HCT116 (cell line): ENCODE measurements around the gene ADI1. TPM values are rescaled to one million over a fixed set of nuclear protein-coding genes. Genes with fewer than 3 reads are reported as not detected.

ENCODE experiments used
- ATAC-seq: fragments of 200-7000 bp; cut with Tn5 transposase; 2 replicates; pipeline ENCODE4 v1.9.1; 2020; ENCODE audit warnings: mild to moderate bottlenecking, moderate library complexity
- BruUV-seq: library from RNA; stranded (reverse); fragments of 400-500 nt; replicated peaks from 2 replicates; lab custom pipeline; 2021; lab: Mats Ljungman, UMichigan
- CTCF ChIA-PET: fragments of 300-600 bp; sonication (Branson Sonifier 250); formaldehyde crosslinking; loops from one replicate; lab custom pipeline; 2021; ENCODE audit warnings: antibody characterized with exemption; lab: Charles Lee
- POLR2A ChIA-PET: fragments of 300-600, 350-600 bp; sonication (Branson Sonifier 250); formaldehyde crosslinking; loops from one replicate; lab custom pipeline; 2021; ENCODE audit warnings: antibody characterized with exemption; lab: Charles Lee
- RAD21 ChIA-PET, 2 experiments: fragments of 300-600 bp; sonication (Branson Sonifier 250); formaldehyde crosslinking; loops; one replicate each; lab custom pipeline; 2023; ENCODE audit warnings: low total read pairs in 2 of 2; ENCODE audit not compliant: uncharacterized antibody in 2 of 2, unreplicated experiment in 2 of 2, low non-redundant PET in 1 of 2; lab: Charles Lee
- DNase-seq: peaks from one replicate; pipeline ENCODE4 v3.0.0-alpha.2; 2010; ENCODE audit warnings: low read depth, low spot score
- H2AFZ ChIP-seq: fragments of 200-600 bp; shearing (Covaris generic), sonication (generic); 2 replicates; pipeline ENCODE4 v1.6.1; 2017; ENCODE audit warnings: low read depth, mixed run types, mixed read lengths, antibody characterized with exemption, low read length; ENCODE audit not compliant: poor library complexity, severe bottlenecking
- H3K27ac ChIP-seq: 2 replicates; pipeline ENCODE4 v1.5.1; 2012; ENCODE audit warnings: low read depth, low read length
- H3K27me3 ChIP-seq: fragments of 200-600 bp; sonication (generic); 2 replicates; pipeline ENCODE4 v1.6.1; 2016; ENCODE audit warnings: mixed run types, low read length, mixed read lengths; ENCODE audit not compliant: insufficient read depth
- H3K36me3 ChIP-seq, 2 experiments: fragments of 200-500 bp in 1 of 2; fragments of 200-600 bp in 1 of 2; sonication (Bioruptor generic) in 1 of 2; sonication (generic) in 1 of 2; 2 replicates each; pipeline versions ENCODE4 v1.5.1 to v1.6.1; 2014 to 2016; ENCODE audit warnings: low read length in 2 of 2, inconsistent platforms in 1 of 2, mixed read lengths in 1 of 2, mixed run types in 1 of 2; ENCODE audit not compliant: insufficient read depth in 2 of 2, control insufficient read depth in 1 of 2
- H3K4me1 ChIP-seq, 2 experiments: fragments of 200-600 bp in 1 of 2; sonication (generic) in 1 of 2; 2 replicates each; pipeline versions ENCODE4 v1.5.1 to v1.6.1; 2012 to 2017; ENCODE audit warnings: low read length in 2 of 2, inconsistent platforms in 1 of 2, mild to moderate bottlenecking in 1 of 2, mixed read lengths in 1 of 2, mixed run types in 1 of 2, moderate library complexity in 1 of 2; ENCODE audit not compliant: insufficient read depth in 2 of 2, control insufficient read depth in 1 of 2
- H3K4me2 ChIP-seq: fragments of 200-600 bp; sonication (generic); 2 replicates; pipeline ENCODE4 v1.6.1; 2017; ENCODE audit warnings: mixed run types, low read length, mixed read lengths
- H3K4me3 ChIP-seq, 2 experiments: fragments of 200-600 bp in 1 of 2; sonication (generic) in 1 of 2; replicated peaks in 1 of 2; 2 replicates each; pipeline ENCODE4 v1.5.1; 2011 to 2016; ENCODE audit warnings: low read length in 2 of 2, control low read depth in 1 of 2, low read depth in 1 of 2, mild to moderate bottlenecking in 1 of 2, mixed read lengths in 1 of 2, mixed run types in 1 of 2
- H3K79me2 ChIP-seq: fragments of 200-600 bp; sonication (generic); 2 replicates; pipeline ENCODE4 v1.6.1; 2017; ENCODE audit warnings: mild to moderate bottlenecking, mixed run types, low read length, moderate library complexity, mixed read lengths; ENCODE audit not compliant: insufficient read depth
- H3K9ac ChIP-seq: fragments of 200-600 bp; sonication (generic); 2 replicates; pipeline ENCODE4 v1.6.1; 2016; ENCODE audit warnings: low read length, mixed read lengths
- H3K9me2 ChIP-seq: fragments of 200-600 bp; sonication (generic), shearing (Covaris generic); 2 replicates; pipeline ENCODE4 v1.6.1; 2017; ENCODE audit warnings: mixed run types, mild to moderate bottlenecking, moderate library complexity; ENCODE audit not compliant: insufficient read depth
- H3K9me3 ChIP-seq, 2 experiments: fragments of 200-500 bp in 1 of 2; fragments of 200-600 bp in 1 of 2; sonication (Bioruptor generic) in 1 of 2; sonication (generic) in 1 of 2; 2 replicates each; pipeline ENCODE4 v1.6.1; 2014 to 2017; ENCODE audit warnings: low read length in 2 of 2, mixed read lengths in 2 of 2, inconsistent platforms in 1 of 2, low read depth in 1 of 2, mild to moderate bottlenecking in 1 of 2, mixed run types in 1 of 2, moderate library complexity in 1 of 2; ENCODE audit not compliant: control insufficient read depth in 1 of 2, insufficient read depth in 1 of 2
- H4K20me1 ChIP-seq: fragments of 200-600 bp; sonication (generic), shearing (Covaris generic); 2 replicates; pipeline ENCODE4 v1.6.1; 2017; ENCODE audit warnings: mixed run types, mild to moderate bottlenecking, moderate library complexity; ENCODE audit not compliant: insufficient read depth
- ELF1 ChIP-seq: IDR thresholded peaks from 2 replicates; pipeline ENCODE4 v1.6.1; 2012; ENCODE audit warnings: low read depth, borderline replicate concordance
- EZH2phosphoT487 ChIP-seq: fragments of 200-600 bp; IDR thresholded peaks from 2 replicates; pipeline ENCODE4 v1.6.1; 2018; ENCODE audit warnings: antibody characterized with exemption, borderline replicate concordance
- JUND ChIP-seq: IDR thresholded peaks from 2 replicates; pipeline ENCODE4 v1.6.1; 2012
- POLR2A ChIP-seq: IDR thresholded peaks from 2 replicates; pipeline ENCODE4 v1.7.0; 2011; ENCODE audit warnings: borderline replicate concordance; ENCODE audit not compliant: insufficient read depth, insufficient read length; ENCODE audit errors: extremely low read depth
- POLR2AphosphoS5 ChIP-seq: IDR thresholded peaks from 2 replicates; pipeline ENCODE4 v1.6.1; 2011; ENCODE audit warnings: mild to moderate bottlenecking, low read depth, low read length, moderate library complexity
- RAD21 ChIP-seq: IDR thresholded peaks from 2 replicates; pipeline ENCODE4 v1.6.1; 2012; ENCODE audit warnings: low read depth, mild to moderate bottlenecking
- SP1 ChIP-seq: IDR thresholded peaks from 2 replicates; pipeline ENCODE4 v1.6.1; 2012; ENCODE audit warnings: low read depth
- SRF ChIP-seq: IDR thresholded peaks from 2 replicates; pipeline ENCODE4 v1.6.1; 2012; ENCODE audit warnings: low read depth
- YY1 ChIP-seq: IDR thresholded peaks from 2 replicates; pipeline ENCODE4 v1.6.1; 2011; ENCODE audit warnings: low read length, low read depth, moderate library complexity, mild to moderate bottlenecking; ENCODE audit not compliant: insufficient replicate concordance; ENCODE audit errors: extremely low read depth
- ZBTB33 ChIP-seq: IDR thresholded peaks from 2 replicates; pipeline ENCODE4 v1.6.1; 2011; ENCODE audit warnings: mild to moderate bottlenecking, low read length, moderate library complexity; ENCODE audit not compliant: insufficient replicate concordance; ENCODE audit errors: extremely low read depth
- intact Hi-C: fragments of 100-400 bp; cut with micrococcal nuclease; formaldehyde crosslinking; loops from 2 replicates; pipeline ENCODE4 v1.10.0; 2022
- total RNA-seq: library from RNA; stranded (reverse); gene quantifications from one replicate; pipeline ENCODE4 v1.2.1, GENCODE V29; 2021; ENCODE audit not compliant: unreplicated experiment

The ADI1 gene
- total RNA-seq, 1 experiment from 2014 or later: 27.0 TPM

- DNase-seq (no peak), ATAC-seq (peak; percentile 25)
- peak overlapping the region; percentile 84 to 98 for H3K4me3 ChIP-seq
- H3K9ac ChIP-seq: peak overlapping the region; percentile 99
- POLR2A ChIA-PET: interaction anchor here (0.7 to 1.0 kb wide), 4 partner anchors 13 to 17 kb away, joined by 3 to 5 read pairs (median 3); partner anchors contain the start of gene RPS7
- H2AFZ ChIP-seq: no peak overlapping the region
- H3K27ac ChIP-seq: peak overlapping the region; percentile 83
- H4K20me1 ChIP-seq: no peaks in the 10 kb centered on the region
- H3K9me2 ChIP-seq: no peaks in the 10 kb centered on the region
- H3K4me2 ChIP-seq: peak overlapping the region; percentile 94
- no peak for TF ChIP-seq EZH2phosphoT487
- TF ChIP-seq POLR2A: no peak
- TF ChIP-seq RAD21: no peak
- TF ChIP-seq ELF1: no peak
- no peak for TF ChIP-seq JUND
- TF ChIP-seq SRF: no peak
- TF ChIP-seq SP1: no peak
- no peak for TF ChIP-seq ZBTB33
- TF ChIP-seq POLR2AphosphoS5: no peak
- no peak for TF ChIP-seq YY1
- intact Hi-C loops: loop anchor here (1.0 kb wide), 2 partner anchors 18 to 48 kb away; partner anchors contain the start of gene RPS7
- peaks cover 14 to 29% of the 10 kb centered on the region in 2 experiments; a peak in 3 of 4 replicates for H3K36me3 ChIP-seq
- peaks cover 4 to 18% of the 10 kb centered on the region in 2 experiments; a peak in 3 of 4 replicates for H3K4me1 ChIP-seq
- CTCF ChIA-PET: interaction anchor here (1.2 kb wide), 1 partner anchor 20 kb away, joined by 3 read pairs; no protein-coding TSS in a partner anchor
- H3K79me2 ChIP-seq: peaks cover 65% of the 10 kb centered on the region
- H3K9me3 ChIP-seq: no peaks in the 10 kb centered on the region
- no TSS peak for BruUV-seq
- RAD21 ChIA-PET: no interaction called here
- H3K27me3 ChIP-seq: no peaks in the 10 kb centered on the region
Observed at GRCh38 chr2:3557639-3558204, 38.4 kb upstream of the ADI1 start.
